HG02610 (cell line): ENCODE results near the gene EEFSEC.

Experiments
- ATAC-seq: cut with Tn5 transposase; IDR thresholded peaks from one replicate; pipeline ENCODE4 v1.9.1; 2021; ENCODE audit warnings: mild to moderate bottlenecking, moderate library complexity; ENCODE audit not compliant: unreplicated experiment

The EEFSEC gene

GRCh38 chr3:128328546-128329458 lies 175.5 kb downstream of the EEFSEC start:
- ATAC-seq, result no peak

- no peak for ATAC-seq
These were observed 176.4 kb downstream of the EEFSEC start for GRCh38 chr3:128329491-128330213.

- ATAC-seq, result no peak
These were observed 177.0 kb downstream of the EEFSEC start for GRCh38 chr3:128330214-128330842.

- no peak for ATAC-seq
These were observed 180.9 kb downstream of the EEFSEC start for GRCh38 chr3:128334086-128334645.

- no peak for ATAC-seq
These were observed 181.5 kb downstream of the EEFSEC start for GRCh38 chr3:128334766-128335165.

GRCh38 chr3:128335621-128336296 lies 182.5 kb downstream of the EEFSEC start:
- ATAC-seq, result no peak

- ATAC-seq, result no peak
These were observed 183.3 kb downstream of the EEFSEC start for GRCh38 chr3:128336337-128337156.

- ATAC-seq, result no peak
These were observed 184.0 kb downstream of the EEFSEC start for GRCh38 chr3:128337305-128337704.

GRCh38 chr3:128338536-128339330 lies 185.5 kb downstream of the EEFSEC start:
- ATAC-seq, result no peak

GRCh38 chr3:128339491-128340012 lies 186.3 kb downstream of the EEFSEC start:
- no peak for ATAC-seq

GRCh38 chr3:128340198-128340903 lies 187.1 kb downstream of the EEFSEC start:
- ATAC-seq, result no peak

- ATAC-seq, result no peak
These were observed 187.7 kb downstream of the EEFSEC start for GRCh38 chr3:128340904-128341555.

GRCh38 chr3:128341659-128342395 lies 188.5 kb downstream of the EEFSEC start:
- ATAC-seq, result no peak

GRCh38 chr3:128342701-128343180 lies 189.5 kb downstream of the EEFSEC start:
- no peak for ATAC-seq

- no peak for ATAC-seq
These were observed 190.2 kb downstream of the EEFSEC start for GRCh38 chr3:128343287-128344051.
